Measurements from ENCODE around the gene FDPS.

DNA sequence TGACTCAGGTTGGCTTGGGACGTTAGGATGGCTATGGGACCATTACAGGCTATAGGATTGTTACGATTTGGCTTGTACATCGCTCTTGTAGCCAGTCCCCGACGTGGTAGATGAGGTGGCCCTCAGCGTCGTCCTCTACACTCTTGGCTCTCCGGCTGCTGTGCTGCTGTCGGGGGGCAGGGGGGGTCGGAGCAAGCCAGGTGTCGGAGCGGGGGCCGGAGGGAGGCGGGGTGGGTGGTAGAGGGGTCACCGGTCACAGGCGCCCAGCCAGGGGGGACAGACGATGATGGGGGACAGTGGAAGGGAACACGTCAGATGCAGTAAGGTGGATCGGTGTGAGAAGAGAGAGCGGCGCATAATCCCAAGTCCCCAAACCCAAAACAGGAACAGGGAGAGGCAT, 40.0 kb upstream of the FDPS start:
- TF ChIP-seq, protein P1, sequence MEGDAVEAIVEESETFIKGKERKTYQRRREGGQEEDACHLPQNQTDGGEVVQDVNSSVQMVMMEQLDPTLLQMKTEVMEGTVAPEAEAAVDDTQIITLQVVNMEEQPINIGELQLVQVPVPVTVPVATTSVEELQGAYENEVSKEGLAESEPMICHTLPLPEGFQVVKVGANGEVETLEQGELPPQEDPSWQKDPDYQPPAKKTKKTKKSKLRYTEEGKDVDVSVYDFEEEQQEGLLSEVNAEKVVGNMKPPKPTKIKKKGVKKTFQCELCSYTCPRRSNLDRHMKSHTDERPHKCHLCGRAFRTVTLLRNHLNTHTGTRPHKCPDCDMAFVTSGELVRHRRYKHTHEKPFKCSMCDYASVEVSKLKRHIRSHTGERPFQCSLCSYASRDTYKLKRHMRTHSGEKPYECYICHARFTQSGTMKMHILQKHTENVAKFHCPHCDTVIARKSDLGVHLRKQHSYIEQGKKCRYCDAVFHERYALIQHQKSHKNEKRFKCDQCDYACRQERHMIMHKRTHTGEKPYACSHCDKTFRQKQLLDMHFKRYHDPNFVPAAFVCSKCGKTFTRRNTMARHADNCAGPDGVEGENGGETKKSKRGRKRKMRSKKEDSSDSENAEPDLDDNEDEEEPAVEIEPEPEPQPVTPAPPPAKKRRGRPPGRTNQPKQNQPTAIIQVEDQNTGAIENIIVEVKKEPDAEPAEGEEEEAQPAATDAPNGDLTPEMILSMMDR (IDR thresholded peaks at IDR 0.05) = no peak
- TF ChIP-seq POLR2A (IDR thresholded peaks at IDR 0.05) = no peak
